Choroid plexus epithelial cell (primary cell): Measurements from ENCODE around the gene UNKL.

ENCODE experiments used
- DNase-seq: peaks from one replicate; pipeline ENCODE4 v3.0.0-alpha.2; 2010; ENCODE audit warnings: low read depth
- H3K4me3 ChIP-seq: 2 replicates; pipeline ENCODE4 v1.5.1; 2011; ENCODE audit warnings: low read depth, mild to moderate bottlenecking, control low read depth, low read length, moderate library complexity
- CTCF ChIP-seq: conservative IDR thresholded peaks from 2 replicates; pipeline ENCODE4 v1.5.1; 2011; ENCODE audit warnings: low read depth, mild to moderate bottlenecking, control low read depth, inconsistent platforms, low read length, moderate library complexity

UNKL gene

DNA sequence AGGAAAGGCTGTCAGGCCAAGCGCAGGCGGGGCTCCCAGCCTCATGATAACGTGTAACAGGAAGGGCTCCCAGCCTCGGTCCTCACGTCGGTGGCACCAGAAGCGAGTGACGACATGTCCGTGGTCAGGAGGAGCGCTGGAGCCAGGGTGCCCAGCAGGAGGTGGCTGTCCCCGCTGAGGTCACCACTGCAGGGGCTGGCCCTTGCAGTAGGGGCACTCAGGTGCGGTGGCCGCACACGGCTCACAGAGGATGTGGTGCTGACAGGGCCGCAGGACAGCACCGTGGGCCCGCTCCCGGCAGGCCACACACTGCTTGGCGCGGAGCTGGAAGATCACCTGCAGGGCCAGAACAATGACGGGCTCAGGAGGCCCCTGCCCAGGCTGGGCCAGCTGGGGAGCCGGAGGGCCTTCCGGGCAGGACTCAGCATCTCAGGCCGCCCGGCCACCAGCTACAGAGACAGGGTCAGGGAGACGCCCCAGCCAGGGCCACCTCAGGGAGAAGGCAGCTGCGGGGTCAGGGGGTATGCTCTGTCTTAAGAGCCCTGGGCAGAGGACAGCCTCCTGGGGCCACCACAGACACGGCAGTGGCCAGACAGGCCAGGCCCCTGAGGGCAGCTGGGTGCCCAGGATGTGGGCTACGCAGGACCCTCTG, 48.3 kb downstream of the UNKL start:
- TF ChIP-seq CTCF: no peak
- H3K4me3 ChIP-seq: no peak overlapping the region

GRCh38 chr16:1364510-1364909, 50.0 kb downstream of the UNKL start:
- DNase-seq: no peak
- H3K4me3 ChIP-seq: no peak overlapping the region
- no peak for TF ChIP-seq CTCF

More for the DNA sequence above, 48.3 kb downstream of the UNKL start:
- DNase-seq: no peak

GRCh38 chr16:1363501-1364041, 50.9 kb downstream of the UNKL start:
- no peak overlapping the region for H3K4me3 ChIP-seq
- TF ChIP-seq CTCF: peak; percentile 81
- peak; percentile 51 for DNase-seq

GRCh38 chr16:1362807-1363206, 51.7 kb downstream of the UNKL start:
- TF ChIP-seq CTCF: no peak
- DNase-seq: no peak
- H3K4me3 ChIP-seq: no peak overlapping the region

- H3K4me3 ChIP-seq: no peak overlapping the region
- no peak for TF ChIP-seq CTCF
- no peak for DNase-seq
These were observed 52.7 kb downstream of the UNKL start for GRCh38 chr16:1361685-1362360.

GRCh38 chr16:1357906-1358566, 56.5 kb downstream of the UNKL start:
- TF ChIP-seq CTCF: no peak
- H3K4me3 ChIP-seq: no peak overlapping the region
- no peak for DNase-seq
